SIG-M5 treated with dmso at 0.1 percent for 504 hours (cell line): ENCODE results near the gene SEMA3F.

Experiments used
- DNase-seq: peaks from one replicate; lab custom pipeline; 2025; ENCODE audit not compliant: unreplicated experiment; lab: John Stamatoyannopoulos, UW

The SEMA3F gene

DNA sequence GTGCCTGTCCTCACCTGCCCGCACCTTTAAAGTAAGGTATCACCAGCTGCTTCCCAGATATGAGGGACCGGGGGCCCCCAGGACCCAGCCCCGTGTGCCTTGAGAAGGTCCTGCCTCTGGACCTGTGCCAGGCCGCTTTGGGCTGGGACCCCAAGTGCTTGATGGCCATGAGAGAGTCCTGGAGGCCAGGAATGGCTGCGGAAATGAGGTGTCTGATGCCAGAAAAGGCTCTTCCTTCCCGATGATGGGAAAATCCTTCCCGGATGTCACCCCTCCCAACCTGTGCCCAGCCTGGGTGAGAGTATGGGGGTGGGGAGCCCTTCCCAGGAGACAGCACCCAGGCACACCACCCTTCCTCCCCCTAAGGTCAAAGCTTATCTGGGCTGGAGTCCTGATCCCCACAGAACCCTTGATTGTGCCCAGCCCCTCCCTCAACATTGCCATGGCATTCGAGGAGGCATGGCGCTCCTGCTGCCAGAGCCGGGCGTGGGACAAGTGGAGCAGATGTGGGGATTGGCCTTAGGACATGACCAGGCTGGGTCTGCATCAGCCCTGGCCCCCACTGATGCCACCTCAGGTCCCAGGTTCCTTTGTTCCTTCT lies 14.2 kb downstream of the SEMA3F start:
- no peak for DNase-seq

- DNase-seq = no peak
Observed at GRCh38 chr3:50169858-50170257, 14.7 kb downstream of the SEMA3F start.

GRCh38 chr3:50170689-50171088 lies 15.6 kb downstream of the SEMA3F start:
- no peak for DNase-seq

DNA sequence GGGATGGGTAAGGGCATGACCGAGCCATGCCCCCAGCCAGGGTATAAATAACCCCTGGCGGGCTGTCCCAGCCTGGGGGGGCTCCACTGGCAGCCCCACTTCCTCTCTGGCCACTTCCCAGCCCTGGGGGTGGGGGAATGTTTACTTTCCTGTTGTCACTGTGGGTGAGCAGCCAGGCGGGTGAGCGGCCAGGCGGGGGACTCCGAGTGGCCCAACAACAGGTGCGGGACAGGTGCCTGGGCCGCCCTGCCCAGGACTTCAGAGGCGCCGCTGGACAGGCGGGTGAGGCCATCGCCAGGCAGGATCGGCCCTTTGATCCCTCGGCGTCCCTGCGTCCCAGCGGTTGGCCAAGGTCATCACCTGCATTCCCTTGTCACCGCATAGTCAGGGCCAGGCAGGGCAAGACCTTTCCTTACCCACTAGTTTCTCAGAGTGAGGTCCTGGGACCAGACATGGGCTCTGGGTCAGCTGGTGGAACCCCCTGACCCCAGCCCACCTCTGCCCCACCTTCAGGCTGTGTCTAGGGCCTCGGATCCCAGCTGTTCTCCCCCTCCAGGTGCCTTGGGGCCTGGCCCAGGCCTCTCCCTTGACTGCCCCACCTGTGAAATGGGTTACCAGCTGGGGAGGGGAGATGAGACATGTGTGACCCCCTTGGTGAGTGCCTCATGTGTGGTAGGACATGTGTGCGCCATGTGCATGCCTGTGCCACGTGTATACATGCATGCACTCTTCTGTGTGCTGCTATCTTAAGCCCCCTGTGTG lies 16.6 kb downstream of the SEMA3F start:
- DNase-seq = no peak

DNA sequence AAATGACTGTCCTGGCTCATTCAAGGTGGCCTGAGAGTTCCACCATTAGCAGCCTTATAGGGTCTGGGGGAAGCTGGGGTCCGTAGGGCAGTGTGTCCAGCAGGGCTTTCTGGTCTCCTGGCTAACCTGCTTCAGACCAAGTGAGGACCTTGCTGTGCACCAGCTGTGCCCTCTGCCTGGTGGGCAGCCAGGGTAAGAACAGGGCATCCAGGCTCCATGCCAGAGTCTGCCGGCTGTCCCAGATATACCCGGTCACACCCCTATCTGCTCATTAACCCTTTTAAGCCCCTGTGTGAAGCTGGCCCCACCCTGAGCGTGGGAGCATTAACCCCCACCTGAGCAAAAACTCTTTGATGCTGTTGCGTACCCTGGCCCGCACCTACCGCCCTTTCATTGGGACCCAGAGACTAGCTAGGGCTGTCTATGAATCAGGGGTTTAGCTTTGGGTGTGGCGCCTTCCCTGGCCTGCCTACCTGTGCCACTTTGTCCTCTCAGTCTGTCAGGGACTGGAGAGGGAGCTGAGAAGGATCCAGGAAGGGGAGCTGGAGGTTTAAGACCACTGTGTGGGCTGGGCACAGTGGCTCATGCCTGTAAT lies 17.6 kb downstream of the SEMA3F start:
- DNase-seq = no peak

GRCh38 chr3:50173685-50174516 lies 18.8 kb downstream of the SEMA3F start:
- peak; percentile 30 for DNase-seq

GRCh38 chr3:50174517-50174895 lies 19.4 kb downstream of the SEMA3F start:
- no peak for DNase-seq

- no peak for DNase-seq
Observed at GRCh38 chr3:50174947-50175524, 19.9 kb downstream of the SEMA3F start.

GRCh38 chr3:50177346-50177745 lies 22.2 kb downstream of the SEMA3F start:
- DNase-seq = no peak

DNA sequence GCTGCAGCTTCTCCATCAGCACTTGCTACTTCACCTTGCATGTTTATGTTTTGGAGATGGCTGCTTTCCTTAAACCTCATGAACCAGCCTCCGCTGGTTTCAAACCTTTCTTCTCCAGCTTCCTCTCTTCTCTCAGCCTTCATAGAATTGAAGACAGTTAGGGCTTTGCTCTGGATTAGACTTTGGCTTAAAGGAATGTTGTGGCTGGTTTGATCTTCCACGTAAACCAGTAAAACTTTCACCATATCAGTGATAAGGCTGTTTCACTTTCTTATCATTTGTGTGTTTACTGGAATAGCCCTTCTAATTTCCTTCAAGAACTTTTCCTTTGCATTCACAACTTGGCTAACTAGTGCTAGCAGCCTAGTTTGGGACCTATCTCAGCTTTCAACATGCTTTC lies 24.6 kb downstream of the SEMA3F start:
- DNase-seq = no peak

GRCh38 chr3:50181985-50182384 lies 26.9 kb downstream of the SEMA3F start:
- no peak for DNase-seq

GRCh38 chr3:50182533-50183099 lies 27.5 kb downstream of the SEMA3F start:
- DNase-seq = no peak

DNA sequence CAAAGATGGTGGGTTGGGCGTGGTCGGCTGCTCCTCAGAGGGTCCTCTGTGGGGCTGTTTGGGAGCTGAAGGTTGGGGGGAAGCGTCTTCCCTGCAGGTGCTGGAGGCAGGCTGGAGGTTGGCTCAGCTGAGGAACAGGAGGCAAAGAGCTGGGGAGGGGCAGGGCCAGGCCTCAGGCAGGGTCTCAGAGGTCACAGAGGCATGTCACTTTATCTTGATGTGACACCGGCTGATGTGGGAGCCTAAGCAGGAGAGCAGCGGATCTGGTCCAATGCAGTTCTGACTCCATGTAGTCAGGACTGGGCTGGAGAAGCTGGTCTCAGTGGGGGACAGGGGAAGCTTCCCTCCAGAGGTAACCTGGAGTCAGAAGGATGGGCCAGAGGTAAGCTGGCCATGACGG lies 28.6 kb downstream of the SEMA3F start:
- no peak for DNase-seq

DNA sequence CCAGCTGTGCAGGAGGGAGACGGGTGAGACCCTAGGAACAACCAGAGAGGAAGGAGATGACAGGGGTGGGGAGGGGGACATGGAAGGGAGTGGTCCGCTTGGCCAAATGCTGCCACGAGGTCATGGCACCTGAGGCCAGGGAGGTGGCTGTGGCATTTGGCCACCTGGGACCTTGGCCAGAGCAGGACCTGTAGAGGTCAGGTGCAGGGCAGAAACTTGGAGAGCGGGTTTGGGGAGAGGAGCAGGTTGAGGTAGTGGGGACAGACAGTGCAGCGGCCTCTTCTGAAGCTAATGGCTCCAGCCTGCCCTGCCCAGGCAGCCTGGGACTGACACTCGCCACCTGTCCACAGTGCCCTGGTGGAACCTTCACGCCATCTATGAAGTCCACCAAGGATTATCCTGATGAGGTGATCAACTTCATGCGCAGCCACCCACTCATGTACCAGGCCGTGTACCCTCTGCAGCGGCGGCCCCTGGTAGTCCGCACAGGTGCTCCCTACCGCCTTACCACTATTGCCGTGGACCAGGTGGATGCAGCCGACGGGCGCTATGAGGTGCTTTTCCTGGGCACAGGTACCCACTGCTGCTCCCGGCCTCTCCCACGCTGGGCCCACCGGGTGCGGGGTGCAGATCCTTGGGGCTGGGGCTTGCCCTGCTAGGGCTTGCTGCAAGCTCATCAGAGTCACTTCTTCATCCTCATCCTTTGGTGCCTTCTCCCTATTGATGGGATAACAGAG lies 29.3 kb downstream of the SEMA3F start:
- no peak for DNase-seq

GRCh38 chr3:50185230-50185629 lies 30.1 kb downstream of the SEMA3F start:
- no peak for DNase-seq

- DNase-seq = no peak
Observed at GRCh38 chr3:50186096-50186495, 31.0 kb downstream of the SEMA3F start.

DNA sequence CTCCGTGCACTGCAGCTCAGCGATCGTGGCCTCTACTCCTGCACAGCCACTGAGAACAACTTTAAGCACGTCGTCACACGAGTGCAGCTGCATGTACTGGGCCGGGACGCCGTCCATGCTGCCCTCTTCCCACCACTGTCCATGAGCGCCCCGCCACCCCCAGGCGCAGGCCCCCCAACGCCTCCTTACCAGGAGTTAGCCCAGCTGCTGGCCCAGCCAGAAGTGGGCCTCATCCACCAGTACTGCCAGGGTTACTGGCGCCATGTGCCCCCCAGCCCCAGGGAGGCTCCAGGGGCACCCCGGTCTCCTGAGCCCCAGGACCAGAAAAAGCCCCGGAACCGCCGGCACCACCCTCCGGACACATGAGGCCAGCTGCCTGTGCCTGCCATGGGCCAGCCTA lies 32.6 kb downstream of the SEMA3F start:
- no peak for DNase-seq

GRCh38 chr3:50189274-50189673 lies 34.1 kb downstream of the SEMA3F start:
- DNase-seq = peak; percentile 83

DNA sequence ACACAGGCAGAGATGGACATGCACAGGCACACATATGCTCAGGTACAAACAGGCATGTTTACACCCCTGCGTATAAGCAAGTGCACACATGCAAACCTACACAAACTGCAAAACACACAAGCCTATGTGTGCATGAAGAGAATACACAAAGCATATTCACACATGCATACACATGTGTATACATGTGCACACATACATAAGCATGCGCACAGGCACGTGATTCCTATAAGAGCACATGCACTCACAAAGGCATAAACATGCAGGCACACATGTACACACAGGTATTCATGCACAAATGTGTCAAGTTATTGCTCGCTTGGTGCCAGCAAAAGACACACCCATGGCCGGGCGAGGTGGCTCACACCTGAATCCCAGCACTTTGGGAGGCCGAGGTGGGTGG lies 34.9 kb downstream of the SEMA3F start:
- no peak for DNase-seq

GRCh38 chr3:50190936-50191660 lies 36.0 kb downstream of the SEMA3F start, which contains the start of gene GNAT1:
Gene GNAT1, plus strand, starts transcription at chr3:50191610. Its CDS starts 116 bp downstream, at chr3:50191726.
- peak; percentile 65 for DNase-seq
